Measurements from ENCODE around the gene SEZ6L. TPM values are rescaled to one million over a fixed set of nuclear protein-coding genes. Genes with fewer than 3 reads are reported as not detected.

The SEZ6L gene
- total RNA-seq, 4 donors from 2014 or later: 0.23 to 0.83 (median 0.49) TPM

DNA sequence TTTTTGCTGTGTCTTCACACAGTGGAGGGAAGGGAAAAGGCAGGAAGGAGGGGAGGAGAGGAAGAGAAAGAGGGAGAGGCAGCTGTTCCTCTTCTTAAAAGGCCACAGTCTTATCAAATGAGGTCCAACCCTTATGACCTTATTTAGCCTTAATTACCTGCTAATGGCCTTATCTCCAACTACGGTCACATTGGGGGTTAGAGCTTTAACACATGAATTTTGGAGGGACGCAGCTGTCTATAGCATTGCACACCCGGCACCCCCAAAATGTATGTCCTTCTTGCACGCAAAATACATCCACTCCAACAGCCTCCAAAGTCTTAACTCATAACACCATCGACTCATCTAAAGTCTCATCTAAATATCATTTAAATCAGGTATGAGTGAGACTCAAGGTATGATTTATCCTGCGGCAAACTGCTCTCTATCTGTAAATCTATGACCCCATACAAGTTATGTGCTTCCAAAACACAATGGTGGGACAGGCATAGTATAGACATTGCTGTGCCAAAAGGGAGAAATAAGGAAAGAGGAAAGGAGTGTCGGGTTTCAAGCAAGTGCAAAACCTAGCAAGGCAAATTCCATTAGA, 214.8 kb downstream of the SEZ6L start:
- 66% methylated on average over 7 of the region's 7 CpGs for WGBS
- DNase-seq (ENCODE audit: extremely low spot score): no peak
- H3K27ac ChIP-seq (replicated peaks in 1 of 4): no peak overlapping the region
- H3K4me3 ChIP-seq: no peak overlapping the region
- H3K4me1 ChIP-seq: no peaks in the 10 kb centered on the region
- H3K9me3 ChIP-seq: peaks cover 0 to under 1% (median 0%) of the 10 kb centered on the region in 4 donors
- H3K36me3 ChIP-seq: no peaks in the 10 kb centered on the region
- TF ChIP-seq, protein P1, sequence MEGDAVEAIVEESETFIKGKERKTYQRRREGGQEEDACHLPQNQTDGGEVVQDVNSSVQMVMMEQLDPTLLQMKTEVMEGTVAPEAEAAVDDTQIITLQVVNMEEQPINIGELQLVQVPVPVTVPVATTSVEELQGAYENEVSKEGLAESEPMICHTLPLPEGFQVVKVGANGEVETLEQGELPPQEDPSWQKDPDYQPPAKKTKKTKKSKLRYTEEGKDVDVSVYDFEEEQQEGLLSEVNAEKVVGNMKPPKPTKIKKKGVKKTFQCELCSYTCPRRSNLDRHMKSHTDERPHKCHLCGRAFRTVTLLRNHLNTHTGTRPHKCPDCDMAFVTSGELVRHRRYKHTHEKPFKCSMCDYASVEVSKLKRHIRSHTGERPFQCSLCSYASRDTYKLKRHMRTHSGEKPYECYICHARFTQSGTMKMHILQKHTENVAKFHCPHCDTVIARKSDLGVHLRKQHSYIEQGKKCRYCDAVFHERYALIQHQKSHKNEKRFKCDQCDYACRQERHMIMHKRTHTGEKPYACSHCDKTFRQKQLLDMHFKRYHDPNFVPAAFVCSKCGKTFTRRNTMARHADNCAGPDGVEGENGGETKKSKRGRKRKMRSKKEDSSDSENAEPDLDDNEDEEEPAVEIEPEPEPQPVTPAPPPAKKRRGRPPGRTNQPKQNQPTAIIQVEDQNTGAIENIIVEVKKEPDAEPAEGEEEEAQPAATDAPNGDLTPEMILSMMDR (IDR thresholded peaks at IDR 0.05): no peak
- TF ChIP-seq EP300 (IDR thresholded peaks at IDR 0.05) (no peak), POLR2AphosphoS5 (IDR thresholded peaks at IDR 0.05) (no peak), POLR2A (IDR thresholded peaks at IDR 0.05; ENCODE audit: low read depth) (no peak)
- H3K27me3 ChIP-seq: peaks cover 0 to 56% (median 4%) of the 10 kb centered on the region in 4 donors
- intact Hi-C loops (cut with DNase I): no loop called here

- H3K4me1 ChIP-seq: no peaks in the 10 kb centered on the region
- H3K27ac ChIP-seq (replicated peaks in 1 of 4): no peak overlapping the region
- intact Hi-C loops (cut with DNase I): no loop called here
- no peak overlapping the region for H3K4me3 ChIP-seq
- no peak for DNase-seq (ENCODE audit: extremely low spot score)
- 77% methylated on average over 1 of the region's 1 CpG for WGBS
- H3K36me3 ChIP-seq: no peaks in the 10 kb centered on the region
- peaks cover 0 to 45% (median 4%) of the 10 kb centered on the region in 4 donors for H3K27me3 ChIP-seq
- H3K9me3 ChIP-seq: no peaks in the 10 kb centered on the region
- TF ChIP-seq POLR2A (IDR thresholded peaks at IDR 0.05; ENCODE audit: low read depth) (no peak), POLR2AphosphoS5 (IDR thresholded peaks at IDR 0.05) (no peak), EP300 (IDR thresholded peaks at IDR 0.05) (no peak)
- TF ChIP-seq, protein P1 (IDR thresholded peaks at IDR 0.05): no peak
Observed at GRCh38 chr22:26385164-26385563, 215.9 kb downstream of the SEZ6L start.

GRCh38 chr22:26389125-26389524, 219.9 kb downstream of the SEZ6L start:
- H3K9me3 ChIP-seq: no peaks in the 10 kb centered on the region
- no peak overlapping the region for H3K27ac ChIP-seq (replicated peaks in 1 of 4)
- H3K36me3 ChIP-seq: no peaks in the 10 kb centered on the region
- H3K4me1 ChIP-seq: no peaks in the 10 kb centered on the region
- intact Hi-C loops (cut with DNase I): no loop called here
- H3K27me3 ChIP-seq: peaks cover 0 to 49% (median 2%) of the 10 kb centered on the region in 4 donors
- TF ChIP-seq, protein P1 (IDR thresholded peaks at IDR 0.05): no peak
- TF ChIP-seq POLR2AphosphoS5 (IDR thresholded peaks at IDR 0.05) (no peak), EP300 (IDR thresholded peaks at IDR 0.05) (no peak), POLR2A (IDR thresholded peaks at IDR 0.05; ENCODE audit: low read depth) (no peak)
- no peak overlapping the region for H3K4me3 ChIP-seq
- WGBS: 61% methylated on average over 3 of the region's 3 CpGs
- no peak for DNase-seq (ENCODE audit: extremely low spot score)

DNA sequence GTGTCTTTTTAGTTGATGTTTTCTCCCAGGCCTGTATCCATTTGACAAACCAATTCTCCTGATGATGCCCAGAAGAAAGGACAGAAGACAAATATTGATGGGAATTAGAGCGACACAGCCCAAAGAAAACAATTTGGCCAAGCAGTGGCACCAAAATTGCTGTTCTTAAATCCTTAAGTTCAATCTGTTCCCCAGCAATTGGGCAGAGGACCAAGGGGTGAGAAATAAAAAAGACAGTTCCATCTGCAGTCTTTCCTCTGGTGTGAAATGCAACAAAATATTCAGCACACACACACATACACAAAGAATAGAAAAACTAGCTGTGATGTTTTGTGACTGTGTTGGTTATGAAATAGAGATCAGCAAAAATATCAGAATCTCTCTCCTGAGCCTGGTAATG, 221.8 kb downstream of the SEZ6L start:
- H3K4me1 ChIP-seq: no peaks in the 10 kb centered on the region
- no peaks in the 10 kb centered on the region for H3K9me3 ChIP-seq
- no peak for TF ChIP-seq POLR2AphosphoS5 (IDR thresholded peaks at IDR 0.05)
- no peak for TF ChIP-seq EP300 (IDR thresholded peaks at IDR 0.05)
- TF ChIP-seq, protein P1 (IDR thresholded peaks at IDR 0.05): no peak
- no peak for TF ChIP-seq POLR2A (IDR thresholded peaks at IDR 0.05; ENCODE audit: low read depth)
- intact Hi-C loops (cut with DNase I): no loop called here
- H3K27ac ChIP-seq (replicated peaks in 1 of 4): no peak overlapping the region
- H3K27me3 ChIP-seq: peaks cover 0 to 41% (median 2%) of the 10 kb centered on the region in 4 donors
- H3K4me3 ChIP-seq: no peak overlapping the region
- no peak for DNase-seq (ENCODE audit: extremely low spot score)
- no peaks in the 10 kb centered on the region for H3K36me3 ChIP-seq
- WGBS: 68% methylated on average over 1 of the region's 1 CpG

DNA sequence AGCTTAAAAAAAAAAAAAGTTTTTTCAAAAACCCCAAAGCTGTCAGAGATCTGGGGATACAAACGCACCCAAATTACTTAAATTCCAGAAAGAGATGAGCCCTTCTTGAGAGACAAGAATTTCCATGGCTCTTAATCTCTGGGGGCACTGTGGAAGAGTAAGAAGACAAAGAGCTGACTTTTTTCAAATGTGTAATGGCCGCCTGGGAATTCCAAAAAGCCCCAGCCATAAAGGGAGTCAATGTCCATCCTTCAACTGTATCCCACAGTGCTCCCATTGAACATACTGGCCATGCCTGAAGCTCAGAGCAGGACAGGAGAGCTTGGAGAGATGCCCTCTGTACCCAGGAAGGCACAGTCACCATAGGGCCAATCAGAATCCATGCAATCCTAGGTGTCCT, 222.4 kb downstream of the SEZ6L start:
- WGBS: 80% methylated on average over 2 of the region's 2 CpGs
- no peak for TF ChIP-seq POLR2A (IDR thresholded peaks at IDR 0.05; ENCODE audit: low read depth)
- no peak for TF ChIP-seq EP300 (IDR thresholded peaks at IDR 0.05)
- TF ChIP-seq POLR2AphosphoS5 (IDR thresholded peaks at IDR 0.05): no peak
- TF ChIP-seq, protein P1 (IDR thresholded peaks at IDR 0.05): no peak
- intact Hi-C loops (cut with DNase I): no loop called here
- Histone ChIP-seq H3K27ac (replicated peaks in 1 of 4) (no peak overlapping the region), H3K4me3 (no peak overlapping the region), H3K4me1 (no peaks in the 10 kb centered on the region), H3K27me3 (peaks cover 0 to 41% (median 2%) of the 10 kb centered on the region in 4 donors), H3K36me3 (no peaks in the 10 kb centered on the region), H3K9me3 (no peaks in the 10 kb centered on the region)
- DNase-seq (ENCODE audit: extremely low spot score): no peak
